ENCODE results near the gene FBXO28.
A peak's percentile ranks its signal among the peaks of the same experiment; 100 is the strongest.

FBXO28 gene

GRCh38 chr1:224109981-224110380 lies 3.9 kb upstream of the FBXO28 start:
- TF ChIP-seq CTCF (IDR thresholded peaks at IDR 0.05; ENCODE audit: low read depth, low read length, missing control alignments): no peak
- no peak for DNase-seq (ENCODE audit: low read depth)
- H3K4me3 ChIP-seq (ENCODE audit: low read depth, low read length): no peak overlapping the region

GRCh38 chr1:224113005-224113404 lies 906 bp upstream of the FBXO28 start:
- DNase-seq (ENCODE audit: low read depth): no peak
- no peak for TF ChIP-seq CTCF (IDR thresholded peaks at IDR 0.05; ENCODE audit: low read depth, low read length, missing control alignments)
- no peak overlapping the region; the same call in 1 of the 2 replicates for H3K4me3 ChIP-seq (ENCODE audit: low read depth, low read length)

GRCh38 chr1:224113545-224113917 lies 380 bp upstream of the FBXO28 start:
- DNase-seq (ENCODE audit: low read depth): no peak
- TF ChIP-seq CTCF (IDR thresholded peaks at IDR 0.05; ENCODE audit: low read depth, low read length, missing control alignments): no peak
- peak overlapping the region; percentile 89 for H3K4me3 ChIP-seq (ENCODE audit: low read depth, low read length)

- H3K4me3 ChIP-seq (ENCODE audit: low read depth, low read length): peak overlapping the region; percentile 89
- no peak for TF ChIP-seq CTCF (IDR thresholded peaks at IDR 0.05; ENCODE audit: low read depth, low read length, missing control alignments)
- no peak for DNase-seq (ENCODE audit: low read depth)
These were observed 870 bp downstream of the FBXO28 start for GRCh38 chr1:224114787-224115175.

GRCh38 chr1:224116131-224116530 lies 2.2 kb downstream of the FBXO28 start:
- DNase-seq (ENCODE audit: low read depth): no peak
- peak; percentile 44 for TF ChIP-seq CTCF (IDR thresholded peaks at IDR 0.05; ENCODE audit: low read depth, low read length, missing control alignments)
- no peak overlapping the region for H3K4me3 ChIP-seq (ENCODE audit: low read depth, low read length)

- H3K4me3 ChIP-seq (ENCODE audit: low read depth, low read length): no peak overlapping the region
- DNase-seq (ENCODE audit: low read depth): no peak
- no peak for TF ChIP-seq CTCF (IDR thresholded peaks at IDR 0.05; ENCODE audit: low read depth, low read length, missing control alignments)
These were observed 4.8 kb downstream of the FBXO28 start for GRCh38 chr1:224118688-224119087.

- no peak for TF ChIP-seq CTCF (IDR thresholded peaks at IDR 0.05; ENCODE audit: low read depth, low read length, missing control alignments)
- DNase-seq (ENCODE audit: low read depth): no peak
- H3K4me3 ChIP-seq (ENCODE audit: low read depth, low read length): no peak overlapping the region
These were observed 9.2 kb downstream of the FBXO28 start for GRCh38 chr1:224123136-224123535.

Data from GM12864 (cell line).